Breast epithelium (tissue), 3 donors: ENCODE measurements around the gene DYNLT1.

Experiments
- POLR2A ChIP-seq: fragments of 450-650 bp; IDR thresholded peaks from one replicate; pipeline ENCODE4 v1.6.1; 2016; ENCODE audit warnings: antibody characterized with exemption, mild to moderate bottlenecking, moderate library complexity
- TF ChIP-seq, protein P1 (sequence below), 3 donors: fragments of 450-650 bp; IDR thresholded peaks; one replicate each; pipeline ENCODE4 v1.5.1; 2016 to 2017; ENCODE audit warnings: antibody characterized with exemption in 3 of 3, mild to moderate bottlenecking in 3 of 3, moderate library complexity in 3 of 3

- no peak for TF ChIP-seq POLR2A
- TF ChIP-seq, protein P1, sequence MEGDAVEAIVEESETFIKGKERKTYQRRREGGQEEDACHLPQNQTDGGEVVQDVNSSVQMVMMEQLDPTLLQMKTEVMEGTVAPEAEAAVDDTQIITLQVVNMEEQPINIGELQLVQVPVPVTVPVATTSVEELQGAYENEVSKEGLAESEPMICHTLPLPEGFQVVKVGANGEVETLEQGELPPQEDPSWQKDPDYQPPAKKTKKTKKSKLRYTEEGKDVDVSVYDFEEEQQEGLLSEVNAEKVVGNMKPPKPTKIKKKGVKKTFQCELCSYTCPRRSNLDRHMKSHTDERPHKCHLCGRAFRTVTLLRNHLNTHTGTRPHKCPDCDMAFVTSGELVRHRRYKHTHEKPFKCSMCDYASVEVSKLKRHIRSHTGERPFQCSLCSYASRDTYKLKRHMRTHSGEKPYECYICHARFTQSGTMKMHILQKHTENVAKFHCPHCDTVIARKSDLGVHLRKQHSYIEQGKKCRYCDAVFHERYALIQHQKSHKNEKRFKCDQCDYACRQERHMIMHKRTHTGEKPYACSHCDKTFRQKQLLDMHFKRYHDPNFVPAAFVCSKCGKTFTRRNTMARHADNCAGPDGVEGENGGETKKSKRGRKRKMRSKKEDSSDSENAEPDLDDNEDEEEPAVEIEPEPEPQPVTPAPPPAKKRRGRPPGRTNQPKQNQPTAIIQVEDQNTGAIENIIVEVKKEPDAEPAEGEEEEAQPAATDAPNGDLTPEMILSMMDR (IDR thresholded peaks at IDR 0.05) = no peak
Measured at GRCh38 chr6:158677906-158678578, 33.5 kb upstream of the DYNLT1 start.
